SK-N-SH (cell line): Measurements from ENCODE around the gene FSD1. TPM values are rescaled to one million over a fixed set of nuclear protein-coding genes. Genes with fewer than 3 reads are reported as not detected.

Experiments used
- CTCF ChIA-PET: fragments of 300-600, 350-600 bp; formaldehyde crosslinking; extraction: SDS; loops from one replicate; lab custom pipeline; 2021; lab: Yijun Ruan, JAX
- POLR2A ChIA-PET: fragments of 350-600 bp; sonication (Branson Sonifier 250); formaldehyde crosslinking; extraction: SDS; loops from one replicate; lab custom pipeline; 2020; ENCODE audit warnings: antibody characterized with exemption, inconsistent platforms; lab: Yijun Ruan, JAX
- DNase-seq: peaks from one replicate; pipeline ENCODE4 v3.0.0; 2012
- H2AFZ ChIP-seq: fragments of 200-600 bp; sonication (generic); 2 replicates; pipeline ENCODE4 v1.8.1; 2016; ENCODE audit warnings: antibody characterized with exemption, mild to moderate bottlenecking, low read depth
- H3F3A ChIP-seq: fragments of 200-600 bp; sonication (generic); replicated peaks from 2 replicates; pipeline ENCODE3; 2016; ENCODE audit warnings: antibody characterized with exemption, mild to moderate bottlenecking; ENCODE audit not compliant: insufficient read depth
- H3K27ac ChIP-seq, 2 experiments: fragments of 200-500 bp in 1 of 2; fragments of 200-600 bp in 1 of 2; sonication (Bioruptor generic) in 1 of 2; sonication (generic), shearing (Covaris generic) in 1 of 2; 2 replicates each; pipeline versions ENCODE4 v1.5.1 to v1.6.1; 2014 to 2016; ENCODE audit warnings: low read depth in 2 of 2, inconsistent platforms in 1 of 2, low read length in 1 of 2, mild to moderate bottlenecking in 1 of 2, mixed read lengths in 1 of 2
- H3K27me3 ChIP-seq: fragments of 200-600 bp; sonication (generic), shearing (Covaris generic); 2 replicates; pipeline ENCODE4 v1.6.1; 2016; ENCODE audit warnings: mixed run types; ENCODE audit not compliant: insufficient read depth
- H3K36me3 ChIP-seq, 2 experiments: fragments of 200-500 bp in 1 of 2; fragments of 200-600 bp in 1 of 2; sonication (Bioruptor generic) in 1 of 2; sonication (generic) in 1 of 2; replicated peaks in 1 of 2; 2 replicates each; pipeline versions ENCODE3 to v1.5.1; 2014 to 2016; ENCODE audit warnings: low read length in 1 of 2, mild to moderate bottlenecking in 1 of 2; ENCODE audit not compliant: insufficient read depth in 2 of 2, control insufficient read depth in 1 of 2
- H3K4me1 ChIP-seq, 2 experiments: fragments of 200-500 bp in 1 of 2; fragments of 200-600 bp in 1 of 2; sonication (Bioruptor generic) in 1 of 2; sonication (generic), shearing (Covaris generic) in 1 of 2; 2 replicates each; pipeline versions ENCODE4 v1.5.1 to v1.6.1; 2014 to 2016; ENCODE audit warnings: low read depth in 1 of 2, low read length in 1 of 2, mixed run types in 1 of 2; ENCODE audit not compliant: insufficient read depth in 2 of 2, control insufficient read depth in 1 of 2
- H3K4me2 ChIP-seq: fragments of 200-600 bp; sonication (generic), shearing (Covaris generic); 2 replicates; pipeline ENCODE4 v1.6.1; 2017; ENCODE audit warnings: mixed run types
- H3K4me3 ChIP-seq, 2 experiments: fragments of 200-500 bp in 1 of 2; fragments of 200-600 bp in 1 of 2; sonication (Bioruptor generic) in 1 of 2; sonication (generic), shearing (Covaris generic) in 1 of 2; 2 replicates each; pipeline versions ENCODE4 v1.5.1 to v1.8.1; 2014 to 2016; ENCODE audit warnings: low read depth in 2 of 2, inconsistent platforms in 1 of 2, low read length in 1 of 2, mild to moderate bottlenecking in 1 of 2, mixed read lengths in 1 of 2, moderate library complexity in 1 of 2
- H3K79me2 ChIP-seq: fragments of 200-600 bp; sonication (generic); 2 replicates; pipeline ENCODE4 v1.8.1; 2017; ENCODE audit warnings: mild to moderate bottlenecking; ENCODE audit not compliant: insufficient read depth
- H3K9ac ChIP-seq: fragments of 200-600 bp; sonication (generic); 2 replicates; pipeline ENCODE4 v1.6.1; 2017; ENCODE audit warnings: mixed run types
- H3K9me2 ChIP-seq: fragments of 200-600 bp; sonication (generic); 2 replicates; pipeline ENCODE4 v1.6.1; 2017; ENCODE audit warnings: mixed run types
- H3K9me3 ChIP-seq: fragments of 200-600 bp; sonication (generic); 2 replicates; pipeline ENCODE4 v1.6.1; 2017; ENCODE audit warnings: mixed run types, mild to moderate bottlenecking, moderate library complexity
- H4K20me1 ChIP-seq: fragments of 200-600 bp; sonication (generic); 2 replicates; pipeline ENCODE4 v1.6.1; 2017; ENCODE audit warnings: mild to moderate bottlenecking, mixed run types; ENCODE audit not compliant: insufficient read depth
- CTCF ChIP-seq: fragments of 200-600 bp; sonication (generic); IDR thresholded peaks from 2 replicates; pipeline ENCODE4 v1.6.1; 2017; ENCODE audit warnings: antibody characterized with exemption, mild to moderate bottlenecking, moderate library complexity
- ELF1 ChIP-seq: IDR thresholded peaks from 2 replicates; pipeline ENCODE4 v1.4.0; 2012
- EZH2phosphoT487 ChIP-seq: fragments of 200-600 bp; sonication (generic); IDR thresholded peaks from 2 replicates; pipeline ENCODE4 v1.6.1; 2017; ENCODE audit warnings: low read depth, mixed run types, mild to moderate bottlenecking, antibody characterized with exemption, moderate library complexity, borderline replicate concordance
- FOXJ3 ChIP-seq: sonication (generic); formaldehyde crosslinking; IDR thresholded peaks from 2 replicates; pipeline ENCODE4 v1.5.1; 2020; ENCODE audit warnings: mild to moderate bottlenecking, missing genetic modification reagents
- MXI1 ChIP-seq: IDR thresholded peaks from 2 replicates; pipeline ENCODE4 v1.6.1; 2012; ENCODE audit warnings: mild to moderate bottlenecking, low read depth, low read length, improper control_type of control experiment
- RAD21 ChIP-seq: IDR thresholded peaks from 2 replicates; pipeline ENCODE4 v1.6.1; 2012; ENCODE audit warnings: mild to moderate bottlenecking, low read length
- WGBS: methylation state at CpG from one replicate; pipeline ENCODE4 v1.1.6; 2017; ENCODE audit warnings: low lambda C conversion rate; 5-methylcytosine and 5-hydroxymethylcytosine counted together
- polyA plus RNA-seq, 3 experiments: library from polyadenylated mRNA; depleted of rRNA; stranded (reverse); fragments of >200 nt; gene quantifications; 2 replicates each; pipeline ENCODE4 v1.2.3, GENCODE V29; 2012

Gene FSD1
- polyA plus RNA-seq, 1 of the 3 experiments (the other 2 are of a cell fraction): 49.0 TPM

GRCh38 chr19:4371247-4372164, 67.1 kb downstream of the FSD1 start:
- no peak overlapping the region for H3K4me2 ChIP-seq
- H4K20me1 ChIP-seq: peaks cover 14% of the 10 kb centered on the region; the same call in 1 of the 2 replicates
- H3K27me3 ChIP-seq: no peaks in the 10 kb centered on the region
- WGBS: 95% methylated on average over 23 of the region's 31 CpGs
- no peaks in the 10 kb centered on the region for H3K36me3 ChIP-seq
- H3K9me2 ChIP-seq: no peaks in the 10 kb centered on the region
- ChIA-PET POLR2A (no interaction called here), CTCF (interaction anchor here (0.7 to 1.3 kb wide), 5 partner anchors 8 to 185 kb away, joined by 3 to 4 read pairs (median 3); partner anchors contain the start of genes MPND and SH3GL1)
- H3K4me3 ChIP-seq: no peak overlapping the region
- H3K9me3 ChIP-seq: no peaks in the 10 kb centered on the region
- no peak overlapping the region for H3K9ac ChIP-seq
- peaks cover 32 to 67% of the 10 kb centered on the region in 2 experiments for H3K4me1 ChIP-seq
- H3F3A ChIP-seq: peaks cover 6% of the 10 kb centered on the region
- H2AFZ ChIP-seq: no peak overlapping the region
- no peak for TF ChIP-seq MXI1
- TF ChIP-seq, all 33 proteins: peak for 0
- peak overlapping the region in 1 of 2 experiments; percentile 92; a peak in 1 of 4 replicates for H3K27ac ChIP-seq
- peaks cover 93% of the 10 kb centered on the region for H3K79me2 ChIP-seq
- DNase-seq: no peak

- H3K27me3 ChIP-seq: no peaks in the 10 kb centered on the region
- no peak overlapping the region for H3K4me3 ChIP-seq
- H2AFZ ChIP-seq: no peak overlapping the region
- no peaks in the 10 kb centered on the region for H3K9me2 ChIP-seq
- peaks cover 12% of the 10 kb centered on the region for H3F3A ChIP-seq
- peak overlapping the region in 1 of 2 experiments; percentile 92; a peak in 2 of 4 replicates for H3K27ac ChIP-seq
- H3K4me2 ChIP-seq: no peak overlapping the region
- H3K79me2 ChIP-seq: peaks cover 100% of the 10 kb centered on the region
- H3K9me3 ChIP-seq: no peaks in the 10 kb centered on the region
- H4K20me1 ChIP-seq: peaks cover 22% of the 10 kb centered on the region; the same call in 1 of the 2 replicates
- TF ChIP-seq RAD21 (no peak), CTCF (no peak), ELF1 (no peak), EZH2phosphoT487 (no peak), FOXJ3 (CRISPR knock-in tag) (no peak)
- TF ChIP-seq, all 33 proteins: peak for 0
- Histone ChIP-seq H3K36me3 (no peaks in the 10 kb centered on the region), H3K9ac (no peak overlapping the region), H3K4me1 (peaks cover 40 to 73% of the 10 kb centered on the region in 2 experiments)
- ChIA-PET POLR2A (interaction anchor here (0.6 kb wide), 1 partner anchor 81 kb away, joined by 3 read pairs; no protein-coding TSS in a partner anchor), CTCF (interaction anchor here (0.9 to 1.3 kb wide), 4 partner anchors 9 to 105 kb away, joined by 3 to 4 read pairs (median 4); partner anchors contain the start of genes MPND and SH3GL1)
- no peak for DNase-seq
- 95% methylated on average over 14 of the region's 22 CpGs for WGBS
Measured at GRCh38 chr19:4372165-4373012, 68.0 kb downstream of the FSD1 start.
